GM19438 (cell line): ENCODE measurements around the gene DPYSL3.

Experiments
- ATAC-seq: cut with Tn5 transposase; IDR thresholded peaks from one replicate; pipeline ENCODE4 v1.9.1; 2021; ENCODE audit warnings: low read depth; ENCODE audit not compliant: unreplicated experiment

The DPYSL3 gene

DNA sequence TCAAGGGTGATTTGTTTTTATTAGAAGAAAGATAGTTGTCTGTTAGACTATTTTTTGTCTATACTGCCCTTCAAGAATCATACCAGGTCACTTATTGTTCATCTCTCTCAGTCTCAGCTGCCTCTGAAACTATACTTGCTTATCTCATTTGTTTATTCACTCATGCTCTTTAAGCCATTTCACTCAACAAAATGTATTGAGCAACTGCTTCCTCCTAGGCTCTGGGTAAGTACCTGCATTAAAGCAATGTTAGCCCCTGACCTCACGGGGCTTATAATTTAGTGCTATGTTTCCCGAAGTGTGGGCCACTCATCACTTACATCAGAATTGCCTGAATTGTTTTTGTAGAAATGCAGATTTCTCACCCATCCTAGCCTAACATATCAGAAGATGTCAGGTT lies 100.9 kb downstream of the DPYSL3 start:
- ATAC-seq, result no peak

- no peak for ATAC-seq
Measured at GRCh38 chr5:147407094-147407681, 102.7 kb downstream of the DPYSL3 start.

DNA sequence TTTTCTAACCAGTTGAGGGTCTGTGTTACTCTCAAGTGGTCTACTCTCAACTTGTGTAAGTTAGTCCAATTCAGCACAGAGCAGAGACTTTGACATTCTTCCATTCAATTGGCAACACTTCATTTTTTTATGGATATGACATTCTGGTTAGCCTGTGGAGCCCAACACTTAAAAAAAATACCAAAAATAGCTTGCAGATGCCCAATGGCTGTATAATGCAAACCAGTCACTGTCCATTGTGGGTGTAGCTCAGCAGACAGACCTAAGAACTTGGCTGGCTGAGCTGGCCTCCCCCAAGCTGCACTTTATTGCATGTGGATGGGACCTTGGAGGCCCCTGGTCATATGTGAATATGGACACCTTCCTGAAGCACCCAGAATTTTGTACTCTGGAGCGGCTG lies 103.2 kb downstream of the DPYSL3 start:
- no peak for ATAC-seq

- peak; percentile 28 for ATAC-seq
Measured at GRCh38 chr5:147404706-147405105, 105.2 kb downstream of the DPYSL3 start.

- ATAC-seq, result peak; percentile 91
Measured at GRCh38 chr5:147403651-147404640, 105.9 kb downstream of the DPYSL3 start.

GRCh38 chr5:147400881-147401280 lies 109.0 kb downstream of the DPYSL3 start:
- no peak for ATAC-seq

GRCh38 chr5:147400126-147400809 lies 109.6 kb downstream of the DPYSL3 start:
- ATAC-seq, result no peak

GRCh38 chr5:147398860-147399259 lies 111.0 kb downstream of the DPYSL3 start:
- ATAC-seq, result no peak

GRCh38 chr5:147397616-147398015 lies 112.3 kb downstream of the DPYSL3 start:
- ATAC-seq, result no peak

- no peak for ATAC-seq
Measured at GRCh38 chr5:147396070-147396823, 113.6 kb downstream of the DPYSL3 start.

- no peak for ATAC-seq
Measured at GRCh38 chr5:147393874-147394672, 115.8 kb downstream of the DPYSL3 start.

DNA sequence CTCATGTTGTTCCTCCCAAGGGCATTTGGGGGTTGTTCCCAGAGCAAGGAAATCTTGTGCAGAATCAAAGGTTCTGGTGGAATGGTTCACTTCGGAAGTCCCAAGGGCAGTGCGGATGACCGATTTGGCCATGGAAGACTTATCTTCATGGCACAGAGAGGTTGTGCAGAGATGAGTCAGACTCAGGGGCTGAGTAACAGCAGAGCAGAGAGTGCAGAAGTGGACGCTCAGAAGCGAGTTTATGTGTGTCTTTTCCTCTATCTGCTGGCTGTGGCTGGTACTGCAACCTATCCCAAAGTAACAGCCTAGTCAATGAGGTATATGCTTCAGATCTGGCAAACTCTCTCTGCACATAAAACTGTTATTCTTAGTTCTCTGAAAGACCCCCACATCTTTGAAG lies 118.1 kb downstream of the DPYSL3 start:
- peak; percentile 95 for ATAC-seq

GRCh38 chr5:147390654-147391225 lies 119.1 kb downstream of the DPYSL3 start:
- ATAC-seq, result no peak

GRCh38 chr5:147388184-147389108 lies 121.4 kb downstream of the DPYSL3 start:
- ATAC-seq, result no peak

DNA sequence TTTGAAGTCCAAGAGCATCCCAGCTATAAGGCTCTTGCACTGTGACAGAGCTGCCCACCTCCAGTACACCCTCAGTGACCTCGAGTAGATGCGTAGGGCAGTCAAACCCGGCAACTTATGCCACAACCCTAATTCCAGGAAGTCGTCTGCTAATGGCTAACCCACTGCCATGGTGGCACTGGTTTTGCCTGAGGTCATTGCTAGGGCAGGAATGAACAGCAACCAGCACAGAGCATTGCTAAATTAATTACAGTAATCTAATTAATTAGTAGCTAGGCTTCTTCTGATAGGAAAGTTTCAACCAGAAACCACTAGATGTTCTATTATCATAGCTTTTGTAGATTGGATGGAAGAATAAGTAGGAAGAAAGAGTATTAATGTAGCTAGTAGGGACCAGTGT lies 122.8 kb downstream of the DPYSL3 start:
- ATAC-seq, result no peak

GRCh38 chr5:147384346-147385193 lies 125.3 kb downstream of the DPYSL3 start:
- ATAC-seq, result no peak

GRCh38 chr5:147382776-147383175 lies 127.1 kb downstream of the DPYSL3 start:
- no peak for ATAC-seq
